H1 (cell line): ENCODE measurements around the gene PPM1G. TPM values are rescaled to one million over a fixed set of nuclear protein-coding genes. Genes with fewer than 3 reads are reported as not detected.

ENCODE experiments used
- CTCF ChIA-PET: fragments of 300-600 bp; sonication (Branson Sonifier 250); formaldehyde crosslinking; loops from one replicate; lab custom pipeline; 2021; ENCODE audit not compliant: partially characterized antibody; lab: Charles Lee
- POLR2A ChIA-PET: fragments of 300-600 bp; sonication (Branson Sonifier 250); formaldehyde crosslinking; loops from one replicate; lab custom pipeline; 2021; ENCODE audit warnings: inconsistent platforms; ENCODE audit not compliant: partially characterized antibody; lab: Charles Lee
- DNase-seq, 2 experiments: peaks; one replicate each; pipeline versions ENCODE4 v3.0.0 to v3.0.0-alpha.2; 2010 to 2022; ENCODE audit warnings: low spot score in 2 of 2, low read depth in 1 of 2, mixed read lengths in 1 of 2
- FAIRE-seq: peaks from 2 replicates; lab custom pipeline; 2011; peaks lifted over from hg19 to GRCh38; lab: Jason Lieb, UNC
- H2AFZ ChIP-seq: 2 replicates; pipeline ENCODE4 v1.8.1; 2012; ENCODE audit warnings: low read length, inconsistent platforms
- H2AK5ac ChIP-seq: 2 replicates; pipeline ENCODE4 v1.6.1; 2013; ENCODE audit warnings: low read depth, low read length
- H2BK120ac ChIP-seq: replicated peaks from 2 replicates; pipeline ENCODE3; 2013; ENCODE audit warnings: low read depth, low read length, inconsistent platforms
- H2BK12ac ChIP-seq: 2 replicates; pipeline ENCODE4 v1.6.1; 2013; ENCODE audit warnings: low read depth, low read length
- H2BK15ac ChIP-seq: 2 replicates; pipeline ENCODE4 v1.6.1; 2013; ENCODE audit warnings: low read length
- H2BK20ac ChIP-seq: 2 replicates; pipeline ENCODE4 v1.6.1; 2013; ENCODE audit warnings: low read length
- H2BK5ac ChIP-seq: 2 replicates; pipeline ENCODE4 v1.6.1; 2013; ENCODE audit warnings: low read depth, low read length
- H3K14ac ChIP-seq: 2 replicates; pipeline ENCODE4 v1.6.1; 2013; ENCODE audit warnings: inconsistent platforms; ENCODE audit not compliant: insufficient read length
- H3K18ac ChIP-seq: 2 replicates; pipeline ENCODE4 v1.6.1; 2013; ENCODE audit warnings: low read length; ENCODE audit errors: extremely low read depth
- H3K23ac ChIP-seq: 2 replicates; pipeline ENCODE4 v1.6.1; 2013; ENCODE audit warnings: inconsistent platforms; ENCODE audit not compliant: insufficient read length
- H3K23me2 ChIP-seq: 2 replicates; pipeline ENCODE4 v1.6.1; 2013; ENCODE audit warnings: low read depth, low read length
- H3K27ac ChIP-seq: 2 replicates; pipeline ENCODE4 v1.6.1; 2011; ENCODE audit warnings: low read depth, low read length, inconsistent platforms
- H3K27me3 ChIP-seq, 4 experiments: replicated peaks in 1 of 4; 1 replicate in 1 of 4; 2 replicates in 3 of 4; pipeline versions ENCODE4 v1.6.1 to v1.8.1; 2011 to 2013; ENCODE audit warnings: low read length in 3 of 4, mild to moderate bottlenecking in 3 of 4, inconsistent platforms in 2 of 4, mixed read lengths in 2 of 4, moderate library complexity in 1 of 4; ENCODE audit not compliant: control insufficient read depth in 3 of 4, insufficient read depth in 3 of 4; ENCODE audit errors: extremely low read depth in 1 of 4
- H3K36me3 ChIP-seq, 4 experiments: 2 replicates each; pipeline versions ENCODE4 v1.6.1 to v1.8.1; 2011 to 2013; ENCODE audit warnings: mild to moderate bottlenecking in 4 of 4, low read length in 3 of 4, moderate library complexity in 2 of 4, control low read depth in 1 of 4, inconsistent platforms in 1 of 4; ENCODE audit not compliant: insufficient read depth in 4 of 4, control insufficient read depth in 2 of 4
- H3K4ac ChIP-seq: replicated peaks from 2 replicates; pipeline ENCODE3; 2013; ENCODE audit warnings: low read length, low read depth, mixed read lengths, inconsistent platforms; ENCODE audit not compliant: insufficient read length
- H3K4me1 ChIP-seq, 4 experiments: replicated peaks in 1 of 4; 1 replicate in 1 of 4; 2 replicates in 3 of 4; pipeline versions ENCODE4 v1.6.1 to v1.8.1; 2011 to 2013; ENCODE audit warnings: low read length in 3 of 4, inconsistent platforms in 2 of 4, mixed read lengths in 1 of 4; ENCODE audit not compliant: insufficient read depth in 4 of 4, control insufficient read depth in 3 of 4
- H3K4me2 ChIP-seq, 2 experiments: 2 replicates each; pipeline versions ENCODE4 v1.6.1 to v1.8.1; 2011 to 2013; ENCODE audit warnings: low read depth in 2 of 2, low read length in 2 of 2, control low read depth in 1 of 2, inconsistent platforms in 1 of 2, mild to moderate bottlenecking in 1 of 2; ENCODE audit not compliant: insufficient read depth in 1 of 2
- H3K4me3 ChIP-seq, 4 experiments: fragments of 200-600, 300-600 bp in 1 of 4; sonication (generic), shearing (Covaris generic), sonication (Bioruptor Twin) in 1 of 4; 2 replicates each; pipeline versions ENCODE4 v1.5.1 to v1.8.1; 2011 to 2016; ENCODE audit warnings: low read length in 4 of 4, low read depth in 3 of 4, control low read depth in 2 of 4, inconsistent platforms in 2 of 4, mild to moderate bottlenecking in 2 of 4, mixed read lengths in 1 of 4, moderate library complexity in 1 of 4; ENCODE audit not compliant: insufficient read depth in 2 of 4; ENCODE audit errors: extremely low read depth in 1 of 4
- H3K56ac ChIP-seq: replicated peaks from 2 replicates; pipeline ENCODE3; 2013; ENCODE audit warnings: low read depth, mild to moderate bottlenecking, mixed read lengths, low read length, inconsistent platforms; ENCODE audit not compliant: insufficient read length
- H3K79me1 ChIP-seq: 2 replicates; pipeline ENCODE4 v1.6.1; 2013; ENCODE audit warnings: low read depth, low read length, control low read depth
- H3K79me2 ChIP-seq, 2 experiments: 2 replicates each; pipeline versions ENCODE4 v1.6.1 to v1.8.1; 2012 to 2013; ENCODE audit warnings: low read length in 2 of 2, mild to moderate bottlenecking in 2 of 2, inconsistent platforms in 1 of 2; ENCODE audit not compliant: insufficient read depth in 2 of 2, control insufficient read depth in 1 of 2
- H3K9ac ChIP-seq, 4 experiments: replicated peaks in 1 of 4; 1 replicate in 1 of 4; 2 replicates in 3 of 4; pipeline versions ENCODE4 v1.6.1 to v1.8.1; 2011 to 2013; ENCODE audit warnings: low read depth in 3 of 4, low read length in 3 of 4, control low read depth in 2 of 4, mild to moderate bottlenecking in 2 of 4, moderate library complexity in 2 of 4, inconsistent platforms in 1 of 4; ENCODE audit errors: extremely low read depth in 1 of 4
- H3K9me3 ChIP-seq, 2 experiments: 2 replicates each; pipeline versions ENCODE4 v1.6.1 to v1.8.1; 2012 to 2013; ENCODE audit warnings: mild to moderate bottlenecking in 2 of 2, moderate library complexity in 2 of 2, control low read depth in 1 of 2, inconsistent platforms in 1 of 2, low read depth in 1 of 2, low read length in 1 of 2, mixed read lengths in 1 of 2; ENCODE audit not compliant: insufficient read depth in 2 of 2
- H4K20me1 ChIP-seq, 2 experiments: replicated peaks in 1 of 2; 2 replicates each; pipeline versions ENCODE3 to v1.8.1; 2011 to 2013; ENCODE audit warnings: inconsistent platforms in 2 of 2, low read length in 2 of 2, mild to moderate bottlenecking in 1 of 2; ENCODE audit not compliant: insufficient read depth in 2 of 2, control insufficient read depth in 1 of 2
- H4K5ac ChIP-seq: 2 replicates; pipeline ENCODE4 v1.6.1; 2013; ENCODE audit warnings: low read length, low read depth, mixed read lengths, inconsistent platforms; ENCODE audit not compliant: insufficient read length
- H4K8ac ChIP-seq: 2 replicates; pipeline ENCODE4 v1.8.0; 2013; ENCODE audit warnings: mild to moderate bottlenecking, moderate library complexity, low read length, inconsistent platforms; ENCODE audit not compliant: insufficient read depth; ENCODE audit errors: extremely low read depth
- H4K91ac ChIP-seq: replicated peaks from 2 replicates; pipeline ENCODE3; 2013; ENCODE audit warnings: low read length, mixed read lengths, inconsistent platforms; ENCODE audit not compliant: insufficient read length
- ASH2L ChIP-seq: fragments of 200-600, 300-600 bp; sonication (generic); IDR thresholded peaks from one replicate; pipeline ENCODE4 v1.7.1; 2017; ENCODE audit warnings: low read length
- BACH1 ChIP-seq: IDR thresholded peaks from 2 replicates; pipeline ENCODE4 v1.6.1; 2012; ENCODE audit warnings: low read length, improper control_type of control experiment
- NANOG ChIP-seq: IDR thresholded peaks from 2 replicates; pipeline ENCODE4 v1.6.1; 2011; ENCODE audit warnings: low read length, low read depth, mild to moderate bottlenecking, inconsistent platforms; ENCODE audit not compliant: insufficient read depth, poor library complexity, severe bottlenecking
- NRF1 ChIP-seq: IDR thresholded peaks from 2 replicates; pipeline ENCODE4 v1.6.1; 2011; ENCODE audit warnings: mild to moderate bottlenecking, low read depth, low read length, improper control_type of control experiment
- POLR2A ChIP-seq, 2 experiments: IDR thresholded peaks; 1 replicate in 1 of 2; 2 replicates in 1 of 2; pipeline ENCODE4 v1.6.1; 2011; ENCODE audit warnings: low read depth in 2 of 2, low read length in 2 of 2, mild to moderate bottlenecking in 2 of 2; ENCODE audit errors: control extremely low read depth in 1 of 2
- TAF1 ChIP-seq: IDR thresholded peaks from 2 replicates; pipeline ENCODE4 v1.6.1; 2011; ENCODE audit warnings: mild to moderate bottlenecking, low read depth, low read length
- TEAD4 ChIP-seq: IDR thresholded peaks from 2 replicates; pipeline ENCODE4 v1.6.1; 2012; ENCODE audit warnings: low read depth, low read length, inconsistent platforms, mixed read lengths
- WGBS, 2 experiments: shearing (Covaris generic) in 1 of 2; methylation state at CpG; one replicate each; pipeline versions ENCODE4 v1.1.6 to v1.1.7; 2013 to 2015; ENCODE audit warnings: low lambda C conversion rate in 2 of 2, mixed read lengths in 2 of 2, inconsistent platforms in 1 of 2, low coverage in 1 of 2, missing lambda C conversion rate in 1 of 2; ENCODE audit not compliant: insufficient replicate concordance in 2 of 2, insufficient coverage in 1 of 2, insufficient read length in 1 of 2; ENCODE audit errors: extremely low coverage in 1 of 2, missing lambda C conversion rate in 1 of 2; 5-methylcytosine and 5-hydroxymethylcytosine counted together
- polyA plus RNA-seq, 7 experiments: library from polyadenylated mRNA; depleted of rRNA in 3 of 7; stranded (reverse) in 5 of 7; unstranded in 2 of 7; fragments of >200 nt in 5 of 7; fragments of 200-250 nt in 2 of 7; gene quantifications; 1 replicate in 5 of 7; 2 replicates in 1 of 7; 4 replicates in 1 of 7; pipeline versions ENCODE4 v1.2.1 to v1.2.3, GENCODE V29; 2011 to 2013; ENCODE audit warnings: missing spikeins in 2 of 7, mixed read lengths in 2 of 7
- total RNA-seq: library from RNA; stranded (reverse); fragmentation: NEBNext Ultra II Directional; extraction: Animal tissue kit (Norgen Biotek cat#: 25700); gene quantifications from 2 replicates; pipeline ENCODE4 v1.2.1, GENCODE V29; 2021

The PPM1G gene
- total and polyA plus RNA-seq, 2 of the 8 experiments (the other 6 are each of a cell fraction or from before 2014, with no cell fraction given) = 73.3 to 203 TPM

GRCh38 chr2:27435628-27436027, 26.2 kb upstream of the PPM1G start:
- H3K18ac ChIP-seq = no peak overlapping the region
- H3K79me2 ChIP-seq = peaks cover 3 to 18% of the 10 kb centered on the region in 2 experiments; a peak in 3 of 4 replicates
- no peak overlapping the region for H3K4me3 ChIP-seq
- peaks cover 3% of the 10 kb centered on the region; the same call in 1 of the 2 replicates for H3K79me1 ChIP-seq
- H4K5ac ChIP-seq = no peak overlapping the region
- no peak overlapping the region for H2AK5ac ChIP-seq
- H2BK120ac ChIP-seq = no peak overlapping the region
- no peak overlapping the region for H3K56ac ChIP-seq
- no peak overlapping the region for H3K23ac ChIP-seq
- no peak for FAIRE-seq
- H3K27ac ChIP-seq = no peak overlapping the region
- H2AFZ ChIP-seq = no peak overlapping the region
- no peaks in the 10 kb centered on the region for H3K9me3 ChIP-seq
- H3K23me2 ChIP-seq = no peaks in the 10 kb centered on the region
- no peak overlapping the region for H2BK12ac ChIP-seq
- no peak overlapping the region for H3K9ac ChIP-seq
- 98% methylated on average over 6 of the region's 6 CpGs; no CpG with 5 or more reads in 1 of the 2 experiments for WGBS, 2 experiments
- no peak overlapping the region for H4K91ac ChIP-seq
- no peak overlapping the region for H2BK15ac ChIP-seq
- no peak overlapping the region for H2BK5ac ChIP-seq
- H4K8ac ChIP-seq = no peak overlapping the region; the same call in 1 of the 2 replicates
- no peaks in the 10 kb centered on the region for H3K4me1 ChIP-seq
- TF ChIP-seq ASH2L = no peak
- no peak for TF ChIP-seq TAF1
- no peak for TF ChIP-seq POLR2A (IDR thresholded peaks at IDR 0.05; ENCODE audit: control extremely low read depth in 1 of 2, low read depth in 2 of 2, low read length in 2 of 2)
- TF ChIP-seq NRF1 = no peak
- no peak for TF ChIP-seq NANOG
- TF ChIP-seq BACH1 = no peak
- TF ChIP-seq TEAD4 = no peak
- TF ChIP-seq, all 59 proteins: peak for 0
- no peak for DNase-seq
- ChIA-PET CTCF (interaction anchor here (1.2 kb wide), 1 partner anchor 28 kb away, joined by 4 read pairs; no protein-coding TSS in a partner anchor), POLR2A (no interaction called here)
- H3K14ac ChIP-seq = no peak overlapping the region
- H3K36me3 ChIP-seq = peaks cover 25 to 57% (median 51%) of the 10 kb centered on the region in 4 experiments
- no peak overlapping the region for H3K4me2 ChIP-seq
- H3K4ac ChIP-seq = no peak overlapping the region
- H4K20me1 ChIP-seq = peaks cover 2 to 9% of the 10 kb centered on the region in 2 experiments
- no peak overlapping the region for H2BK20ac ChIP-seq
- no peaks in the 10 kb centered on the region for H3K27me3 ChIP-seq
